Measurements from ENCODE around the gene PIP4K2A.

GRCh38 chr10:22544325-22545068, 169.9 kb downstream of the PIP4K2A start:
- no peak for TF ChIP-seq CTCF (IDR thresholded peaks at IDR 0.05)
- TF ChIP-seq POLR2A (IDR thresholded peaks at IDR 0.05), result no peak
- no peak for TF ChIP-seq POLR2AphosphoS5 (IDR thresholded peaks at IDR 0.05)

Measured in breast epithelium (tissue), 3 donors.